ENCODE data around the gene CFAP46. TPM values are rescaled to one million over a fixed set of nuclear protein-coding genes. Genes with fewer than 3 reads are reported as not detected.
A peak's percentile ranks its signal among the peaks of the same experiment; 100 is the strongest.

CFAP46 gene
- total RNA-seq, 4 donors from 2014 or later: under 0.01 to 1.3 (median 0.28) TPM

DNA sequence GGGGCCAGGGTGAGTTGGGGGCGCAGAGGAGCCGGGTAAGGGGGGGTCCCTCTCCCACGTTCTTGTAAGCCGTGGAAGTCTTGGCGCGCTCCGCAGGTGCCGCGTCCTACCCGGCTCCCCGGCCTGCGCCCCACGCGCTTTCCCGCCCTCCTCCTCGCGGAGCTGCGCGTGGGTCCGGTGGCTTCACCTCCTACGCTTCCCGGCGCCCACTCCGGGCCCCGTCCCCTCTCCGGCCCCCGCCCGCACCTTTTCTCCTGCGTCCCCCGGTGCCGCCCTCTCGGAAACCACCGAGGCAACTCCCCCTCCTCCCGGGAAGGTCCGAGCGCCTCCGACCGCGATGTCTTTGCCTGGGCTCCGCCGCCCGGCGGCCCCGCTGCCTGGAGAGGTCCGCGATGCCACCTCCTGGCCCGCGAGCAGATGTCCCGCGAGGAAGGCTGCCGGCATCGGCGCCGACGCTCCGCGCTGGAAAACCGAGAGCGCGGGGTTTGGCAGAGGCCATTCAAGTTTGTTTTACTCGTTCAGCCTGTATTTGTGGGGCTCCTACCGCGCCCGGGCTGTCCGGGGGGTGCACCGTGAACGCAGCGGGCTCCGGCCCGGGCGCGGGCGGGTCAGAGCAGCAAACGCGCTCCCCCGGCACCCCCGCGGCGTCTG, 154.1 kb downstream of the CFAP46 start:
- TF ChIP-seq, protein P1, sequence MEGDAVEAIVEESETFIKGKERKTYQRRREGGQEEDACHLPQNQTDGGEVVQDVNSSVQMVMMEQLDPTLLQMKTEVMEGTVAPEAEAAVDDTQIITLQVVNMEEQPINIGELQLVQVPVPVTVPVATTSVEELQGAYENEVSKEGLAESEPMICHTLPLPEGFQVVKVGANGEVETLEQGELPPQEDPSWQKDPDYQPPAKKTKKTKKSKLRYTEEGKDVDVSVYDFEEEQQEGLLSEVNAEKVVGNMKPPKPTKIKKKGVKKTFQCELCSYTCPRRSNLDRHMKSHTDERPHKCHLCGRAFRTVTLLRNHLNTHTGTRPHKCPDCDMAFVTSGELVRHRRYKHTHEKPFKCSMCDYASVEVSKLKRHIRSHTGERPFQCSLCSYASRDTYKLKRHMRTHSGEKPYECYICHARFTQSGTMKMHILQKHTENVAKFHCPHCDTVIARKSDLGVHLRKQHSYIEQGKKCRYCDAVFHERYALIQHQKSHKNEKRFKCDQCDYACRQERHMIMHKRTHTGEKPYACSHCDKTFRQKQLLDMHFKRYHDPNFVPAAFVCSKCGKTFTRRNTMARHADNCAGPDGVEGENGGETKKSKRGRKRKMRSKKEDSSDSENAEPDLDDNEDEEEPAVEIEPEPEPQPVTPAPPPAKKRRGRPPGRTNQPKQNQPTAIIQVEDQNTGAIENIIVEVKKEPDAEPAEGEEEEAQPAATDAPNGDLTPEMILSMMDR (IDR thresholded peaks at IDR 0.05): peak in 1 of 3 experiments; percentile 27
- no peak for TF ChIP-seq POLR2AphosphoS5 (IDR thresholded peaks at IDR 0.05)
- WGBS: no CpG with 5 or more reads among the region's 79 CpGs
- Histone ChIP-seq H3K27me3 (peaks cover 0 to 88% (median 54%) of the 10 kb centered on the region in 4 donors), H3K4me1 (peaks cover 21 to 50% (median 45%) of the 10 kb centered on the region in 4 donors), H3K36me3 (peaks cover under 1 to 7% (median 4%) of the 10 kb centered on the region in 4 donors), H3K4me3 (peak overlapping the region in 2 of 4 donors; percentile 18 to 34), H3K27ac (replicated peaks in 1 of 4) (no peak overlapping the region), H3K9me3 (peaks cover 0 to 8% (median 4%) of the 10 kb centered on the region in 4 donors)
- intact Hi-C loops (cut with DNase I): loop anchor here (10.0 kb wide), 1 partner anchor 134 kb away; no protein-coding TSS in a partner anchor
- no peak for DNase-seq (ENCODE audit: extremely low spot score)

- Histone ChIP-seq H3K4me1 (peaks cover 21 to 50% (median 45%) of the 10 kb centered on the region in 4 donors), H3K9me3 (peaks cover 0 to 8% (median 4%) of the 10 kb centered on the region in 4 donors), H3K36me3 (peaks cover 4 to 14% (median 11%) of the 10 kb centered on the region in 4 donors), H3K4me3 (peak overlapping the region in 3 of 4 donors; percentile 30 to 34 (median 34)), H3K27me3 (peaks cover 0 to 83% (median 54%) of the 10 kb centered on the region in 4 donors), H3K27ac (replicated peaks in 1 of 4) (no peak overlapping the region)
- WGBS: no CpG with 5 or more reads among the region's 80 CpGs
- no peak for DNase-seq (ENCODE audit: extremely low spot score)
- TF ChIP-seq EP300 (IDR thresholded peaks at IDR 0.05) (no peak), POLR2AphosphoS5 (IDR thresholded peaks at IDR 0.05) (no peak), POLR2A (IDR thresholded peaks at IDR 0.05; ENCODE audit: low read depth) (no peak)
- TF ChIP-seq, protein P1 (IDR thresholded peaks at IDR 0.05): no peak
- intact Hi-C loops (cut with DNase I): loop anchor here (10.0 kb wide), 1 partner anchor 133 kb away; no protein-coding TSS in a partner anchor
These were observed 154.7 kb downstream of the CFAP46 start for GRCh38 chr10:132787495-132788179.

DNA sequence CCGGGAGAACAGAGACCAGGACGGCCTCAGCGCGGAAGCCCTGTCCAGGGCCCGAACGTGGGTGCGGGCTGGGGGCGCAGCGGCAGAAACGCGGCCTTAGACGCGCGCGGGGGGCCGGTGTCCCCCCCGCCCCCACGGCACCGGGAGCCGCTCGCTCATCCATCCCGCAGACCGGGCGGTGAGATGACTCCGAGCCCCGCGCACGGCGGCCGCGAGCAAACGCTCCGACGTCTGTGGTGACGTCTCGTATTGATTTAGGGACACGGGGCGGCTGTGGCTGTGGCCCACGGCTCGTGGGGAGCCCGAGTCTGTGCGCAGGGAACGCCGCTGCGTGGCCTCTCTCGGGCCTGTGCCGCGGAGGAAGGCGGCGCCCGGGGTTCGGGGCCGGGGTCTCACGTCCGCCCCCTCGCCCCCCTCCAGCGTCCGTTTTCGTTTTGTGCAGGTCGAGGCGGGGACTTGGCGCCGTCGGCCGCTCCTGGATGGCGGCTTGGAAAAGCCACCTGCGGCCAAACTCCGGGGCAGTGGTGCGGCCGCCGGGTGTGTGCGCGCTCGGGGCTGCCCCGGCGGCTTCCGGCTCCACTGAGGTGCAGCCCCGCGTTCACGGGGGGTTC, 155.4 kb downstream of the CFAP46 start:
- no peak for DNase-seq (ENCODE audit: extremely low spot score)
- Histone ChIP-seq H3K4me3 (peak overlapping the region; percentile 27 to 34 (median 32)), H3K9me3 (peaks cover 0 to 8% (median 4%) of the 10 kb centered on the region in 4 donors), H3K4me1 (peaks cover 21 to 50% (median 45%) of the 10 kb centered on the region in 4 donors), H3K27me3 (peaks cover 0 to 83% (median 54%) of the 10 kb centered on the region in 4 donors), H3K36me3 (peaks cover 11 to 20% (median 17%) of the 10 kb centered on the region in 4 donors), H3K27ac (replicated peaks in 1 of 4) (no peak overlapping the region)
- TF ChIP-seq POLR2AphosphoS5 (IDR thresholded peaks at IDR 0.05) (no peak), EP300 (IDR thresholded peaks at IDR 0.05) (no peak), POLR2A (IDR thresholded peaks at IDR 0.05; ENCODE audit: low read depth) (no peak)
- TF ChIP-seq, protein P1 (IDR thresholded peaks at IDR 0.05): no peak
- 6% methylated on average over 32 of the region's 80 CpGs for WGBS
- intact Hi-C loops (cut with DNase I): loop anchor here (10.0 kb wide), 1 partner anchor 132 kb away; no protein-coding TSS in a partner anchor

DNA sequence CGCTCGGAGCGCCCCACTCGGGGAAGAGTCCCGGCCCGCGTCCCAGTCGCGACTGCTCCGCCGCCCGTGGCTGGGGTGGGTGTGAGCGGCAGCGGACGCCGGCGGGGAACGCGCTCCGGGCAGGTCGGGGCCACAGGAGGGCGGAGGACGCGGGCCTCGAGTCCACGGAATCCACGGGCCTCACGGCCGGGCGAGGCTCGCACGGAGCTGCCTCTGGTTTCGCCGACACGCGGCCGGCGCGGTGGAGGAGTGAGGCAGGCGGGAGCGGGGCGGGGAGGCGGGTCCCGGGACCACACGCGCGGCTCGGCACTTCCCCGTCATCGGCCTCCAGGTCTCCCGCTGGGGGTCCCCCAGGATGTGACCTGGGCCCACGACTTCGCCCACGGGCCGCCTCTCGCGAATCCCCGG, 155.9 kb downstream of the CFAP46 start:
- no peak overlapping the region for H3K27ac ChIP-seq (replicated peaks in 1 of 4)
- no peak for DNase-seq (ENCODE audit: extremely low spot score)
- no CpG with 5 or more reads among the region's 58 CpGs for WGBS
- peaks cover 16 to 25% (median 23%) of the 10 kb centered on the region in 4 donors for H3K36me3 ChIP-seq
- intact Hi-C loops (cut with DNase I): loop anchor here (10.0 kb wide), 1 partner anchor 132 kb away; no protein-coding TSS in a partner anchor
- H3K9me3 ChIP-seq: peaks cover 0 to 8% (median 4%) of the 10 kb centered on the region in 4 donors
- H3K4me1 ChIP-seq: peaks cover 21 to 50% (median 45%) of the 10 kb centered on the region in 4 donors
- H3K27me3 ChIP-seq: peaks cover 0 to 80% (median 54%) of the 10 kb centered on the region in 4 donors
- TF ChIP-seq EP300 (IDR thresholded peaks at IDR 0.05): no peak
- TF ChIP-seq POLR2AphosphoS5 (IDR thresholded peaks at IDR 0.05): no peak
- no peak for TF ChIP-seq POLR2A (IDR thresholded peaks at IDR 0.05; ENCODE audit: low read depth)
- TF ChIP-seq, protein P1 (IDR thresholded peaks at IDR 0.05): no peak
- peak overlapping the region; percentile 27 to 34 (median 32) for H3K4me3 ChIP-seq
